ENCODE measurements around the gene RNASE13.

RNASE13 gene

DNA sequence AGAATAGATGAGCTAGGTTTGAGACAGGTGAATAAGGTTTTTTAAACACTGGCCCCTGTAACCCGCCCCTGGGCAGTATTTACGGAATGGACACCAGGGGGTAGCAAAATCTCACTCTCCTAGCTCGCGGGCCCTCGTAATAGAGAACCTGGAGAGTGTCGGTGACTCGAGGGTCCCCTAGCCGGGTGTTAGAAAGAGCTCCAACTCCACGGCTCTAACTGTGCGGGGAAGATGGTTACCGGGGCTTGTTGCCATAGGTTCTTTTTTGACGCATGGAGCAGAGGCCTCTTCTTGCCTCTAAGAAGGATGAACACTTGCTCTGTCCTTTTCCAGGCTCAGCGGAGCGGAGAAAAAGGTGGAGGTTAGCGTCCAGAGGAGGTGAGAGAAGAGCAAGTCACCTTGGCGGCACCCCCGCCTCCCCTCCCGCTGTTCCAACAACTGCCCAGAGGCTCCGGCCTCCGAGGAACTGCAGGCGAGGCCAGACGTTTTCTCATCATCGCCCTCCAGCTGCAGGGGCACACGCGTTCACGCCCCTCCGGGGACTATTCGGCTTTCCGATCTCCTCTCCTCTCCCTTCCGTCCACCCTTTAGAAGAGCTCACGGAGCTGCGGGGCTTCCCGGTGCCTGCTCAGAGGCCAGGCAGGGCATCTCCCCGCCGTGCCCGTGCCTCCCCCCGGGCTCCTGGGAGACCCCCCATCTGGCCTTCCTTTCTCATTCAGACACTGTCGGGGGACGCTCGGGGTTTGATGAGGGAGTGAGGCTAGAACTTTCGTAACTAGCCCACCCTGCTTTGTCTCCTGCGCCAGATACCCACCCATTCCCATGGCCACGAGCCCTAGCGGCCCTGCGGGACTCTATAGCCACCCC lies 34.1 kb upstream of the RNASE13 start:
- DNase-seq, result peak; percentile 74
- H3K27me3 ChIP-seq, result peaks cover 12% of the 10 kb centered on the region
- no peaks in the 10 kb centered on the region; the same call in 1 of the 2 replicates for H3K36me3 ChIP-seq
- no peaks in the 10 kb centered on the region for H3K9me3 ChIP-seq
- peak overlapping the region; percentile 84 for H3K4me3 ChIP-seq (ENCODE audit: low read depth, low read length)
- peaks cover 12% of the 10 kb centered on the region; the same call in 1 of the 2 replicates for H3K4me1 ChIP-seq
- TF ChIP-seq, protein P1, sequence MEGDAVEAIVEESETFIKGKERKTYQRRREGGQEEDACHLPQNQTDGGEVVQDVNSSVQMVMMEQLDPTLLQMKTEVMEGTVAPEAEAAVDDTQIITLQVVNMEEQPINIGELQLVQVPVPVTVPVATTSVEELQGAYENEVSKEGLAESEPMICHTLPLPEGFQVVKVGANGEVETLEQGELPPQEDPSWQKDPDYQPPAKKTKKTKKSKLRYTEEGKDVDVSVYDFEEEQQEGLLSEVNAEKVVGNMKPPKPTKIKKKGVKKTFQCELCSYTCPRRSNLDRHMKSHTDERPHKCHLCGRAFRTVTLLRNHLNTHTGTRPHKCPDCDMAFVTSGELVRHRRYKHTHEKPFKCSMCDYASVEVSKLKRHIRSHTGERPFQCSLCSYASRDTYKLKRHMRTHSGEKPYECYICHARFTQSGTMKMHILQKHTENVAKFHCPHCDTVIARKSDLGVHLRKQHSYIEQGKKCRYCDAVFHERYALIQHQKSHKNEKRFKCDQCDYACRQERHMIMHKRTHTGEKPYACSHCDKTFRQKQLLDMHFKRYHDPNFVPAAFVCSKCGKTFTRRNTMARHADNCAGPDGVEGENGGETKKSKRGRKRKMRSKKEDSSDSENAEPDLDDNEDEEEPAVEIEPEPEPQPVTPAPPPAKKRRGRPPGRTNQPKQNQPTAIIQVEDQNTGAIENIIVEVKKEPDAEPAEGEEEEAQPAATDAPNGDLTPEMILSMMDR (IDR thresholded peaks at IDR 0.05; ENCODE audit: low read depth, low read length), result peak; percentile 79

DNA sequence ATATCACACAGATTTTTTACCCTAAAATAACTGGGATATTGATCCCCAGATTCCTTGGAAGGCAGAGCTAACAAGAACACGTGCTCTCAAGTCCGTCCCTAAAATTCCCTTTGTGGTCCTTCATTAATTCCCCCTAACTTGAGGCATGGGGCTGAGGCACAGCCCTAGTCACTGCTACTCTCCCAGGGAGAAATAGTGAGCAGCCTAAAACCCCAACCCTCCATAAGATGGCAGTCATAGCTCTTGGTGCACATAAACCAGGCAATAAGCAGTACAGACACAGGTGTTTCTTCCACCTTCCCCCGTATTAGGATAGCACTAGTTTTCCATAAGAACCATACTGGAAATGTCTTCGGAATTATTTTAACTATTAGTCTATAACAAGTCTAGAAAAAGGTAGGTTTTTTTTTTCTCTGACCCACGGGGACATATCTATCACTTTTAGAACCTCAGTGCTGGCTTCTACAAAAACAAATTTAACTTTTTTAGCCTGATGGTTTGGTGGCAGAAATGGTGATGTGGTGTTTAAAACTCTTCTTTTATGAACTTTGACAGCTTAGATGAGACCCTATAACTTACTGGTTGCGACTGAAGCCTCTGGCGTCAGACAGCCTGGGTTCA lies 32.4 kb upstream of the RNASE13 start:
- no peak for DNase-seq
- Histone ChIP-seq H3K27me3 (peaks cover 12% of the 10 kb centered on the region), H3K36me3 (no peaks in the 10 kb centered on the region), H3K4me1 (peaks cover 9% of the 10 kb centered on the region; the same call in 1 of the 2 replicates), H3K9me3 (no peaks in the 10 kb centered on the region), H3K4me3 (ENCODE audit: low read depth, low read length) (no peak overlapping the region)
- TF ChIP-seq, protein P1 (IDR thresholded peaks at IDR 0.05; ENCODE audit: low read depth, low read length), result peak; percentile 55

DNA sequence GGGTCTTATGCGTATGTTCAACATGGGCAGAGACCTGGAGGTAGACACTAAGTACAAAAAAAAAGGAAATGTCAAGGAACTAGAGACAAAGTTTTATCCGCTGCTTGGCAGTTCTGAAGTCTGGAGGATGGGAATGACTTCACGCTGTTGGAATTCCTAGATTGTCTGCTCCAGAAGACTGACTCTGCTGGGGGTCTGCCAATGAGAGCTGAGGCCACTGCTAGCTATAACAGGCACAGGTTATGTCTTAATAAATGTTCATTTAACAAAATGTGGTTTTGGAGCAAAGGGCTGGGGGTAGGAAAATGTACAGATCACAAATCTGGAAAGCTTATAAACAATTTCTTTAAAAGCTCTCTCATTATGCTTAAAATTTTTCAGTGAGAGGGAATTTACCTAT lies 28.9 kb upstream of the RNASE13 start:
- no peaks in the 10 kb centered on the region for H3K27me3 ChIP-seq

DNA sequence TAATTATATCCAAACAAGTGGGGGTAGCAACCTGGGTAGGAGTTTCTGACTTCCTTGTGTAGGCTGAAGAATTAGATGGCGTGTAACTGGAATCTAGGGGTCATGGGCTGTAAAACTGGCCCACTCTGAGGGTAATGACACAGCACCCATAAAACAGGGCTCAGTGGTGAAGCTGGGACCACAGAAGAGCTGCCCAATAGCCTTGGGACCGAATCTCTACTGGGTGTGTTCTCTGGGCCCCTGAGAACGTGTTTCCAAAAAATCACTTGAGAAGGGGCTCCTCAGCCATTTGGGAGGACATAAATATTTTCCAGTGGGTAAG lies 26.7 kb upstream of the RNASE13 start:
- TF ChIP-seq, protein P1 (IDR thresholded peaks at IDR 0.05; ENCODE audit: low read depth, low read length), result no peak
- no peaks in the 10 kb centered on the region for H3K9me3 ChIP-seq
- no peaks in the 10 kb centered on the region for H3K27me3 ChIP-seq
- no peaks in the 10 kb centered on the region for H3K4me1 ChIP-seq
- H3K36me3 ChIP-seq, result no peaks in the 10 kb centered on the region
- no peak for DNase-seq
- no peak overlapping the region for H3K4me3 ChIP-seq (ENCODE audit: low read depth, low read length)

More for the DNA sequence above, 28.9 kb upstream of the RNASE13 start:
- Histone ChIP-seq H3K9me3 (no peaks in the 10 kb centered on the region), H3K4me3 (ENCODE audit: low read depth, low read length) (no peak overlapping the region), H3K4me1 (no peaks in the 10 kb centered on the region), H3K36me3 (no peaks in the 10 kb centered on the region)
- TF ChIP-seq, protein P1 (IDR thresholded peaks at IDR 0.05; ENCODE audit: low read depth, low read length), result no peak
- DNase-seq, result no peak

DNA sequence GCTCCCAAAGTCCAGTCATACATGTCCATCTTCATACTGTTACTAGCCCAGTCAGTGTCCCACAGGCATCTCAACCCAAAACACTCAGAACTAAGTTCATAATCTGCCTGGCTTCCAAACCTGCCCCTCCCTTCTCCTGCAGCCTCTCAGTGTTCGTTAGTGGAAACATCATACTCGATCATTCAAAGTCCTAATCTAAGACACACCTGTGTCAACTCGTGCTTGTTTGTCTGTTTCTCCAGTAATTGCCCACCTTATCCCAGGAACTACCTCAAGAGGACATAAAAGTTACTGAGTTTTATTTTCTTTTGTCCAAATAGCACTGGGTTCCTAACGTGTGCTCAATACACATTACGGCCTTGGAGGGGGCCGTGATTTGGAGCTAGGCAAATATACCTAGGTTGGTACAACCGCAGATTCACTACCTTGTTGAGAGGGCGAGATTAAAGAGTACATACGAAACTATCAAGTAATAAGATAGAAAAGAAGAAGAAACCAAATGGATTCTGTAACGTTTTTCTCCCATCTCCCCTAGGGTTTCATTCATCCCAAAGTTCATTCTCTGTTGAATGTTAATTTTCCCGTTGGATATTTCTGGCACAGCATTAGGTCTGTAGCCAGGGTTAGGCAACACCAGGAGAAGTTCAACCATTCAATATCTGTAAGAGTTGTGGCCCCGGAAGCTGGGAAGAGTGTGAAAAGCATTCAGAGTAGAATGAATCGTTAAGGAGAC lies 26.2 kb upstream of the RNASE13 start:
- Histone ChIP-seq H3K27me3 (no peaks in the 10 kb centered on the region), H3K36me3 (no peaks in the 10 kb centered on the region), H3K4me3 (ENCODE audit: low read depth, low read length) (no peak overlapping the region), H3K9me3 (no peaks in the 10 kb centered on the region), H3K4me1 (no peaks in the 10 kb centered on the region)
- no peak for DNase-seq
- TF ChIP-seq, protein P1 (IDR thresholded peaks at IDR 0.05; ENCODE audit: low read depth, low read length), result no peak
